ENCODE measurements around the gene ZNG1A. TPM values are rescaled to one million over a fixed set of nuclear protein-coding genes. Genes with fewer than 3 reads are reported as not detected.
"Not testable (repeated sequence)": the region's sequence is repeated elsewhere in the genome, so short reads cannot be mapped to it uniquely, and the experiment has no call there.

The ZNG1A gene
- total RNA-seq, 1 donor from 2014 or later = 33.3 TPM

DNA sequence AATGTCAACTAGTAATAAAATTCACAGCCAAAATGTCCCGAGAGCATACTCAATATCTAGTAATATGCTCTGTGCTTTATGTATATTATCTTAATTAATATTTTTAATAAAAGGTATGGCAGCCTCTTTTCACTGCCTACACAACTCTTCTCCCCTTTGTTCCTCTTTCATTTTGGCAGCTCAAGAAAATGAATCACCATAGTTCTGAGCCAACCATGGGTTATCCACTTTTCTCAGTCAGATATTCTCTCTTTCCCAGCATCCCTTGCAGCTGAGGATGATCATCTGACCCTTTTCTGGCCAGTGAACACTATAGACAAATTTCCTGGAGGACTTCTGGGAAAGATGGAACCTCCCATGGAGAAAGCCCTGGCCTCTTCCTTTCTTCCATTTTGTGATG is 27.6 kb upstream of the ZNG1A start:
- no peak for DNase-seq (ENCODE audit: low read depth)
- Histone ChIP-seq H3K36me3 (ENCODE audit: control insufficient read depth, insufficient read depth, low read length) (no peaks in the 10 kb centered on the region), H3K27me3 (ENCODE audit: control insufficient read depth, insufficient read depth, low read length) (no peaks in the 10 kb centered on the region), H3K4me3 (ENCODE audit: low read depth, low read length) (no peak overlapping the region)
- no peak for TF ChIP-seq CTCF (IDR thresholded peaks at IDR 0.05; ENCODE audit: insufficient read depth, low read length, poor library complexity, severe bottlenecking)

GRCh38 chr9:199601-200000 is 20.7 kb upstream of the ZNG1A start:
- not testable (repeated sequence) for H3K4me3 ChIP-seq (ENCODE audit: low read depth, low read length); H3K27me3 ChIP-seq (ENCODE audit: control insufficient read depth, insufficient read depth, low read length); DNase-seq (ENCODE audit: low read depth); H3K36me3 ChIP-seq (ENCODE audit: control insufficient read depth, insufficient read depth, low read length)

DNA sequence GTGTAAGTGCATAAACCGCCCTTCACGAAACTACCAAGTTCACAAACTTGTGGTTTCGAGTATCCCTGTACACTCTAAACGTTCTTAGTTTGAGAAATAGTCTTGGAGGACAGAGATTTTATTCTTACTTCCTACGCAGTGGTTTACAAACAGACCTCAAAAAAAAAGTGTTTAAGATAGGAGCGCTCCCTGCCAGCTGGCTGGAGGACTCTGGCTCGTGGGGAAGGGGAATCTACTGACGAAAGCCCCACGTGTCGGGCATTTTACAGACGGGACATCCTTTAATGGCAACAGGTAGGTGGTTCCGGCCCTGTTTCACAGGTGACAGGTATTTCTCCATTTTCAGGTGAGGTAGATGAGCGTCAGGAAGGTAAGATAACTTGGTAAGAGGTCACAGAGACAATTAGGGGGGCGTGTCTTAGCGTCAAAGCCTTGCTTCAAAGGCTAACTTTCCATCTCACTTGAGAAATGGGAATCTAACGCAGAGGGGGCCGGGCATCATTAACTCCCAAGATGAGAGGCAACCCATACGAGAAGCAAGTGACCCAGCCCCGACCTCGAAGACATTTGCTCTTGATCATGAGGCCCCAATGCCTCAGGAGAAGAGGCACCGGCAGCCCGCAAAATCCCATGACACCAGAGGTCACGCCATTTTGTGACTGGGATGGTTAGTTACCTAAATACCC is 573 bp downstream of the ZNG1A start:
- not testable (repeated sequence) for DNase-seq (ENCODE audit: low read depth); H3K27me3 ChIP-seq (ENCODE audit: control insufficient read depth, insufficient read depth, low read length)

GRCh38 chr9:169757-170156 is 9.1 kb downstream of the ZNG1A start:
- not testable (repeated sequence) for H3K27me3 ChIP-seq (ENCODE audit: control insufficient read depth, insufficient read depth, low read length); H3K4me3 ChIP-seq (ENCODE audit: low read depth, low read length); H3K36me3 ChIP-seq (ENCODE audit: control insufficient read depth, insufficient read depth, low read length); DNase-seq (ENCODE audit: low read depth)

More for the DNA sequence above, 573 bp downstream of the ZNG1A start:
- H3K4me3 ChIP-seq (ENCODE audit: low read depth, low read length) = peak overlapping the region; percentile 35
- not testable (repeated sequence) for H3K36me3 ChIP-seq (ENCODE audit: control insufficient read depth, insufficient read depth, low read length)

- not testable (repeated sequence) for H3K36me3 ChIP-seq (ENCODE audit: control insufficient read depth, insufficient read depth, low read length); H3K4me3 ChIP-seq (ENCODE audit: low read depth, low read length); H3K27me3 ChIP-seq (ENCODE audit: control insufficient read depth, insufficient read depth, low read length); DNase-seq (ENCODE audit: low read depth)
Measured at GRCh38 chr9:159871-160270, 19.0 kb downstream of the ZNG1A start.

DNA sequence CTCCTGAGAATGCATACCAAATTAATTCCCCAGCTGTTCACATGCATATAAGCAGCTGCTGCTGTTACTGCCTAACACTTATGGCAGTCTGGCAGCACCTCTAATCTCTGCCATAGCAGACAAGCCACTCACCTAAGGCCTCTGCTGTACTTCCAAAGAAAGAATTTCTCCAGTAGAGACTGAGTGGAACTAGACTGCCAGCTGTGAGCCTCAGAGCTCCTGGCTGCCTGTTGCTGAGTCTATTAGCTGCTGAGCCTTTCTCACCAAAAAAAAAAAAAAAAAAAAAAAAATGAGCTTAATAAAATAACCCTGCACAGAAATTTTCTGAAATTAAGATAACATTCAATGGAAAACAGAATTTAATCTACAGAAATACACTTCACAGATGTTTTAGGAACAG is 27.7 kb downstream of the ZNG1A start:
- not testable (repeated sequence) for H3K27me3 ChIP-seq (ENCODE audit: control insufficient read depth, insufficient read depth, low read length); H3K4me3 ChIP-seq (ENCODE audit: low read depth, low read length); H3K36me3 ChIP-seq (ENCODE audit: control insufficient read depth, insufficient read depth, low read length); DNase-seq (ENCODE audit: low read depth)

DNA sequence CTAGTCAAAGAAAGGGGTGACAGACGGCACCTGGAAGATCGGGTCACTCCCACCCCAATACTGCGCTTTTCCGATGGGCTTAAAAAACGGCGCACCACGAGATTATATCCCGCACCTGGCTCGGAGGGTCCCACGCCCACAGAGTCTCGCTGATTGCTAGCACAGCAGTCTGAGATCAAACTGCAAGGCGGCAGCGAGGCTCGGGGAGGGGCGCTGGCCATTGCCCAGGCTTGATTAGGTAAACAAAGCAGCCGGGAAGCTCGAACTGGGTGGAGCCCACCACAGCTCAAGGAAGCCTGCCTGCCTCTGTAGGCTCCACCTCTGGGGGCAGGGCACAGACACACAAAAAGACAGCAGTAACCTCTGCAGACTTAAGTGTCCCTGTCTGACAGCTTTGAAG is 39.0 kb downstream of the ZNG1A start:
- not testable (repeated sequence) for H3K4me3 ChIP-seq (ENCODE audit: low read depth, low read length); DNase-seq (ENCODE audit: low read depth); H3K36me3 ChIP-seq (ENCODE audit: control insufficient read depth, insufficient read depth, low read length); H3K27me3 ChIP-seq (ENCODE audit: control insufficient read depth, insufficient read depth, low read length)

DNA sequence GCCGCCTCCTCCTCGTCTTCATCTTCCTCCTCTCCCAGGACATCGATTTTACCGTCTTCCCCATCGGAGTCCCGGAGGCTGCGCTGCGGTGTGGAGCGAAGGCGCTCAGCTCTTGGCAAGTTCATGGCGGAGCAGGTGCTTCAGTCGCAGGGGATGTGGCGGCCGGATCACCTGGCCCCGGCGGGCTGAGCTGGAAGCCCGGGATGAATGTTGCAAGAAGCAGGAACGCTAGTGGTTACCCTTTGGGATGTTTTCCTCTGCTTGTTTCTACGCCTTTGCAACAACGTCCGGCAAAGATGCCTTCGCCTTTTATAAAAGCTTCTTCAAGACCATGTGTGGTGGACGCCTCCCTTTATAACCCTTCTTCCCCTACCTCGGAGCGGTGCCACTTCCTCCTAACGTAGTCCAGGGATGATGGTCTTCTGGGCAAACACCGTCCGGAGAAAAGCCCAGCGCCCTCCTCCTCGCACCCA is 60.8 kb downstream of the ZNG1A start, which contains the start of gene FOXD4:
Gene FOXD4, minus strand, starts transcription at position 423 of the 473 bp plus-strand sequence. Its CDS starts 298 bp downstream, at position 125.
- H3K27me3 ChIP-seq (ENCODE audit: control insufficient read depth, insufficient read depth, low read length) = peaks cover 43% of the 10 kb centered on the region
- not testable (repeated sequence) for H3K36me3 ChIP-seq (ENCODE audit: control insufficient read depth, insufficient read depth, low read length); H3K4me3 ChIP-seq (ENCODE audit: low read depth, low read length); DNase-seq (ENCODE audit: low read depth)

DNA sequence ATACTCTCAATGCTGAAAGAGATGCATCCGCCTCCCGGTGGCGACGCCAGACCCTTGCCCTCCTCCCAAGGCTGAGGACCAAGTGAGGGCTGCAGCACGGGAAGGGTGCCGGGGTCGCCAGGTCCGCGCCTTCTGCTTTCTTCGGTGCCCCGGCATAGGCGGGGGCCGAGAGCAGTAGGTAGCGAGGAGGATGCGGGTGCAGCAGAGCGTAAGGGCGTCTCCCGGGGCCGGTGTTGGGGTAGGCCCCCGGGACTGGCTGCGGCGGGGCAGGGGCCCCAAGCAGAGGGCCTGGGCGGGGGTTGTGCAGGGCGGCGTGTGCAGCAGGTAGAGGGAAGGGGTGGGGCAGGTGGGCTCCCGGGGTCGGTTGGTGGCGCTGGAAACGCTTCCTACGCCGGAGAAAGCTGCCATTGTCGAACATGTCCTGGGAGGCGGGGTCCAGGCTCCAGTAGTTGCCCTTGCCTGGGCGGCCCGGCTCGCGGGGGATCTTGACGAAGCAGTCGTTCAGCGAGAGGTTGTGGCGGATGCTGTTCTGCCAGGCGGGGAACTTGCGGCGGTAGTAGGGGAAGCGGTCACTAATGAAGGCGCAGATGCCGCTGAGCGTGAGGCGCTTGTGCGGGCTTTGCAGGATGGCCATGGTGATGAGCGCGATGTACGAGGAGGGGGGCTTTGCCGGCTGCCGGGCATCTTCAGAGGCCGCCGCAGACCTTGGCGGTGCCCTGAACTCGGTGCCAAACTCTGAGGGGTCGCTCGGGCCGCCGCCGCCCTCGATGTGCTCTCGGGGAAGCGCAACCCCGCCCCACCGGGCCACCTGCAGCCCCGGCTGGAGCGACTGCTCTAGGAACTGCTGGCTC is 61.5 kb downstream of the ZNG1A start:
- not testable (repeated sequence) for H3K4me3 ChIP-seq (ENCODE audit: low read depth, low read length); DNase-seq (ENCODE audit: low read depth); H3K36me3 ChIP-seq (ENCODE audit: control insufficient read depth, insufficient read depth, low read length)
- H3K27me3 ChIP-seq (ENCODE audit: control insufficient read depth, insufficient read depth, low read length) = peaks cover 48% of the 10 kb centered on the region

GRCh38 chr9:116239-117077 is 62.4 kb downstream of the ZNG1A start:
- not testable (repeated sequence) for DNase-seq (ENCODE audit: low read depth); H3K4me3 ChIP-seq (ENCODE audit: low read depth, low read length); H3K36me3 ChIP-seq (ENCODE audit: control insufficient read depth, insufficient read depth, low read length)
- peaks cover 48% of the 10 kb centered on the region for H3K27me3 ChIP-seq (ENCODE audit: control insufficient read depth, insufficient read depth, low read length)

- peaks cover 48% of the 10 kb centered on the region for H3K27me3 ChIP-seq (ENCODE audit: control insufficient read depth, insufficient read depth, low read length)
- not testable (repeated sequence) for DNase-seq (ENCODE audit: low read depth); H3K36me3 ChIP-seq (ENCODE audit: control insufficient read depth, insufficient read depth, low read length); H3K4me3 ChIP-seq (ENCODE audit: low read depth, low read length)
Measured at GRCh38 chr9:115118-115451, 63.8 kb downstream of the ZNG1A start.

- not testable (repeated sequence) for DNase-seq (ENCODE audit: low read depth); H3K36me3 ChIP-seq (ENCODE audit: control insufficient read depth, insufficient read depth, low read length); H3K4me3 ChIP-seq (ENCODE audit: low read depth, low read length)
- peaks cover 51% of the 10 kb centered on the region for H3K27me3 ChIP-seq (ENCODE audit: control insufficient read depth, insufficient read depth, low read length)
Measured at GRCh38 chr9:114267-115117, 64.4 kb downstream of the ZNG1A start.

Measured in kidney epithelial cell (primary cell).